GM18858 (cell line): ENCODE measurements around the gene ITFG2.
A peak's percentile ranks its signal among the peaks of the same experiment; 100 is the strongest.

Source experiments
- ATAC-seq: cut with Tn5 transposase; IDR thresholded peaks from one replicate; pipeline ENCODE4 v1.9.1; 2021; ENCODE audit not compliant: unreplicated experiment

Gene ITFG2

DNA sequence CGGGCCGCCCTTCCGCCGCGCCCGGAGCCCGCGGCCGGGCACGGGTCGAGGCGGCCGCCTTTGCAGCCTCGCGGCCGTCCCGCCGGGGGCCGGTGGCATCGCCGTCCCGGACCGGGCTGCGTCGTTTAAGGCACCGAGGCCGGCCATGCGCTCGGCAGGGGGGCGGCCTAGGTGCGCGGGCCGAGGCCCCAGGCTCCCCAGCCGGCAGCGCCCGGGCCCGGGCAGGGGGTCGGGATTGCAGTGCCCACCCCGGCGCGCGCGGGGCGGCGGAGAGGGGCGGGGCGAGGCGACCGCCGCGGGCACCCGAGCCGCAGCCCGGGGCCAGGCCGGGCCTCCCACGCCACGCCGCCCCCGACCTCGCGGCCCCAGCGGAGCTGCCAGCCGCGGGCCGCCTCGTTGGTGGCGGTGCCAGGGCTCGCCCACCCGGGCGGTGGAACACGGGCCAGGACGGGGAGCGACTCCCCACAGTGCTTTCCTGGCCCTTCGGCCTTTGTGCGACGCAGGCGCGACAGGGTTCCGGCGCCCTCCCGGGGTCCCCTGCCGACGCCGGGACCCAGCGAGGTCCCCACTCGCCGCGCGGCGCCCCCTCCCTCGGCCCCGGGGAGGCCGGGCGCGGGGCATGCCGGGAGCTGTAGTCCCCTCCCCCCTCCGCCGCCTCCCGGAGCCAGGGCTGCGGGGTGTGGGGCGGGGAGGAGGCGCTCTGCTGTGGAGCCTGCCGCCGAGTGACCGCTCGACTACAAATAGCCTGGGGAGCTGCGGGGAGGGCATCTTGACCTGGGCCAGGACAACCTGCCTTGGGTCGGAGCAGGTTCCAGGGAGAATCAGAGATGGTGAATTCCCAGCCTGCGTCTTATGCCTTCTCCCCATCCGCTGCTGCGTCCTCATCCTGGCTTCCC lies 16.9 kb upstream of the ITFG2 start:
- ATAC-seq, result peak; percentile 38

DNA sequence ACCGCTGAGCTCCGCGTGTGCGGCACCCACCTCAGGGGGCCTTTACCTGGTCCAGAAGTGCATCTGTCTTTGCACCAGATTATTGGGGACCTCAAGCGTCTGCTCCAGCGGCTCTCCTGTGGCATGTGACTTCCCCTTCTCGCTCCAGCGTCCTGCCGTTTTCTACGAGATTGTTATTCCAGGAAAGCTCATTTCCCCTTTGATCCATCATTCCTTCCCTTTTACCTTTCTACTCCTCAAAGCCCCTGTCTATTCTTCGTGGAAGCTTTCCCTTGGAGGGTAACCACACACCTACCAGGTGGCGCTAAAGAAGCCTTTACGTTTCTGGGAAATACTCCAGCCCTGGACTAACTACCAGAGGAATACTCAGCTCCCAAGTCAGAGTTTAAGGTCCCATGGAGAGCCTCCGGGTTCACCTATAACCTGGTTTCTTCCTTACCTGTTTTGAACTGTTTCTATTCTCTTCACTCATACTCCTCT lies 16.2 kb upstream of the ITFG2 start:
- ATAC-seq, result no peak

DNA sequence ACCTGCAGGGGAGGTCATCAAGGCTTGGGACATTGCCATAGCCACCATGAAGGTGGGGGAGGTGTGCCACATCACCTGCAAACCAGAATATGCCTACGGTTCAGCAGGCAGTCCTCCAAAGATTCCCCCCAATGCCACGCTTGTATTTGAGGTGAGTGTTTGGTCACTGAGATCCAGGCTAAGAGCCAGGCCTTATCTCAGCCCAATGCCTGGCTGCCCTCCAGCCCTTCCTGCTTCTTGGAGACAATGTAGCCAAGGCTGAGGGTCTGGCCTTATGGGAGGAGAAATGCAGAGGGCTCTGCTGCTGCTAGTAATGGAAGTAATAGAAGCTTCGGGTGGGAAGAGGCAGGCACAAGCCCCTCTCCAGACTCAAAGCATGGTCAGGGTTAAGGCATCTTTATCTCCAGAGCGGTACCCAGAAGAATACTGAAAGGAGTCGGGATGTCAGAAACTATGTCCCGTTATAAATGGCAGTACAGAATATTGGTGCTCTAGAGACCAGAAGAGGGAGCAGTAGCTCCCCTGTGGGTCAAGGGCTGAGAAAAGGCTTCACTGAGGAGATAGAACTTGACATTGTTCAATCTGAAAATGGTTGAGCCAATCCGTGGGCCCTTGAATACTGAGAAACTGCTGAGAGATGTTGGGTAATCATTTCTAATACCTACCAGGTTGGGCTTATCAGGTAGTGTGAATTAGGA lies 14.6 kb upstream of the ITFG2 start:
- no peak for ATAC-seq

DNA sequence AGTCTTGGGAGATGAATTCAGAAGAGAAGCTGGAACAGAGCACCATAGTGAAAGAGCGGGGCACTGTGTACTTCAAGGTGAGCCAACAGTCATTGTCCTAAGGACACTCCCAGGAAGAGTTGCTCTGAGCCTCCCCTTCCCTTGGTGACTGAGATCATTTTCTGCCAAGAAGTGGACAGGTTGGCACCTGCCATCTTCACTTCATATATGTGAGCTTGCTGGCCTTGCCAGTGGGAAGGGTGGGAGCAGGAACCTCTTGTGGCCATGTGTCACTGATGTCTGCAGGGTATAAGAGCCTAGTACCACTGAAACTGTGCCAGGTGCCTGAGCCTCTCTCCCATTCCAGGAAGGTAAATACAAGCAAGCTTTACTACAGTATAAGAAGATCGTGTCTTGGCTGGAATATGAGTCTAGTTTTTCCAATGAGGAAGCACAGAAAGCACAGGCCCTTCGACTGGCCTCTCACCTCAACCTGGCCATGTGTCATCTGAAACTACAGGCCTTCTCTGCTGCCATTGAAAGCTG lies 12.4 kb upstream of the ITFG2 start:
- no peak for ATAC-seq

DNA sequence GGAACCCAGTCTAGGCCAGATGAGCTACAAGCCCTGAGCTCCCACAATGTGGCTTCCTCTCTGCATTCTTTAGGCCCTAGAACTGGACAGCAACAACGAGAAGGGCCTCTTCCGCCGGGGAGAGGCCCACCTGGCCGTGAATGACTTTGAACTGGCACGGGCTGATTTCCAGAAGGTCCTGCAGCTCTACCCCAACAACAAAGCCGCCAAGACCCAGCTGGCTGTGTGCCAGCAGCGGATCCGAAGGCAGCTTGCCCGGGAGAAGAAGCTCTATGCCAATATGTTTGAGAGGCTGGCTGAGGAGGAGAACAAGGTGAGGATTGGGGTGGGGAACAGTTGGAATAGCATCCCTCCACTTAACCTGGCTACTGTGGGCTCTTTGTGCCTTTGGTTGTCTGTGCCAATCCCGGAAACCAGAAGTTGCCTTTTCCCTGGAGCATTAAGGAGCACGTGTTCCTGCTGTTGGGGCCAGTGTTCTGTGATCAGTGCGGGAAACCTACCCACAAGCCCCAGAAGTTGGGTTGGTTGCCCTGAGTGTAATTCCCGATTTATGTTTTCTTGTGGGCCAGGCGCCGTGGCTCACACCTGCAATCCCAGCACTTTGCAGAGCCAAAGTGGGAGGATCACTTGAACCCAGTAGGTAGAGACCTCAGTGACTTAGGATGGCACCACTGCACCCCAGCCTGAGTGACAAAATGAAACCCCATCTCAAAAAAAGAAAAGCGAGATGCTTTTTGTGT lies 11.3 kb upstream of the ITFG2 start:
- ATAC-seq, result no peak

DNA sequence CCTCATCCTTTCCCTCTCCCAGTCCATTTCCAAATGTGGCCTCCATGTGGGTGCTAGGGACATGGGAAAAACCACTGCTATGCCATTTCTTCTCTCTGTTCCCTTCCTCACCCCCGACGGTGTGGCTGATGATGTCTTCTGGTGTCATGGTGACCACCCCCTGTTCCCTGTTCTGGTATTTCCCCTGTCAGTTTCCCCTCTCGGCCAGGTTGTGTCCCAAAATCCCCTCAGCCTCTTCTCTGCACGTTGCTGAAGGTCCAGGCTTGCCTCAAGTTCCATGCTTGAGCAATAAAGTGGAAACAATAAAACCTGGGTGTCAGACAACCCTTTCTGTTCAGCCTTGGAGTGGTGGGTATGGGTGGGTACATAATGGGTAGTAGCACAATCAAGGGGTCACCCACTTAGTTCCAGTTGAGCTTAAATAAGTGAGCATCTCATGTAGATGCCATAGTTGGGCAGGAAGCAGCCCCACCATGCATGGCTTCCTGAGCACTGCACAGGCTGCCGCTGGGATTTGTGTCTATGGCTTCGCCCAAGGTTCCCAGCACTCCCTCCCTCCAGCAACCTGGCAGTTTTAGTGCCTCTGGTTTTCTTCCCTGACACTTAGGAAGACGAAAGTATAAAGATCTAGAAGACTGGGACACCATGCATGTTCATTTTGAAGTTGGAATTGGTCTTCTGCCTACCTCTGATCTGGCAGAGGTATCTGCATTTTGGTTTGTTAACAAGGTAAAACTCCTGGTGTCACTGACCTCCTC lies 8.7 kb upstream of the ITFG2 start:
- no peak for ATAC-seq

DNA sequence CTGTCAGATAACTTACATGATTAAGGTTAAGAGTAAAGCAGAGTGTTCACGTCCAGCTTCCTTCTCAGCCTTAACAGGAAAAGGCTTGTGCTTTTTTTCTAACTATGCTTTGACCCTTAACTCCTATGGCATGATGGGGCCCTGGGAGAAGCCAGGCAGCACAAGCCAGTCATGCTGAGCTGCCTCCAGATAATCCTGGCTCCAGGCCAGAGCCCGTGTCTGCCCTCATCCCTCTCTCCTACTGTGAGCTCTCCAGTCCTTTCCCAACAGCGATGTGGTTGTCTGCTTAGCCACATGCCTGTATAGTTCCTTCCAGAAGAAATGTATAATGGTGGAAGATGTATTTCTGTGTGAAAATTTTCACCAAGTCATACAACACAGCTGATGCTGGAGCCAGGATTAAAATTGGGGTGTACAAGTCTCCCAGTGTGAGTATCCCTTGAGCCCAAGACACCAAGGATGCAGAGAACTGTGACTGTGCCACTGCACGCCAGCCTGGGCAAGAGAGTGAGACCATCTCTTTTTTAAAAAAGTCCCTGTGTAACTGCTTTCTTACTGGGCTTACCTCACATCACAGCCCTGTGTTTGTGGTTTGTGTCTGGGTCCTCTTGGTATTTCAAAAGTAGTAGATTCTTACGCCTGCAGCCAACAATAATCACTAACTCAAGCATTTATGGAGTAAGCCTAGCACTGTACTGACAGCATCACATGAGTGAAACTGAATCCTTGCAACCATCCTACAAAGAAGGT lies 7.9 kb upstream of the ITFG2 start:
- ATAC-seq, result no peak

DNA sequence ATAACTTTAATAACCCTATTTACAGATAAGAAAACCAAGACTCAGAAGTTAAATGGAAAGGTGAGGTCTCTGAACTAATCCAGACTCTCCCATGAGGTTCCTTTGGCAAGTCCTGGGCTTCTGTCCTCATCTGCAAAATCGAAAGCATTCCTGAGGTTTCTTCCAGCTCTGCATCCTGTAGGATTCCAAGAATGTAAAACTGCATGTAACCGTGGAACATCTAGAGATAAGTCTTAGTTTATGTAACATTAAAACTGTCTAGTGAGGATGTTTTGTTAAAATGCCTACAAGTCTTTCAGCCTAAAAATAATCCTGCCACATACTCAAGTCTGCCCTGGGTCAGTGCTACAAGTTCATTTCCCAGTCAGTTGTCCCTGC lies 7.3 kb upstream of the ITFG2 start:
- ATAC-seq, result no peak

DNA sequence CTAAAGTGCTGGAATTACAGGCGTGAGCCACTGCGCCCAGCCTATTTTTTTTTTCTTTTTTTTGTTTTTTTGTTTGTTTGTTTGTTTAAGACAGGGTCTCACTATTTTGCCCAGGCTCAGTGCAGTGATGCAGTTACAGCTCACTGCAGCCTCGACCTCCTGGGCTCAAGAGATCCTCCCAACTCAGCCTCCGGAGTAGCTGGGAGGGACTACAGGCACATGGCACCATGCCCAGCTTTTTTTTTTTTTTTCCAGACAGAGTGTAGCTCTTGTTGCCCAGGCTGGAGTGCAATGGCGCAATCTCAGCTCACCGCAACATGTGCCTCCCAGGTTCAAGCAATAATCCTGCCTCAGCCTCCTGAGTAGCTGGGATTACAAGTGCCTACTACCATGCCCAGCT lies 5.8 kb upstream of the ITFG2 start:
- no peak for ATAC-seq

DNA sequence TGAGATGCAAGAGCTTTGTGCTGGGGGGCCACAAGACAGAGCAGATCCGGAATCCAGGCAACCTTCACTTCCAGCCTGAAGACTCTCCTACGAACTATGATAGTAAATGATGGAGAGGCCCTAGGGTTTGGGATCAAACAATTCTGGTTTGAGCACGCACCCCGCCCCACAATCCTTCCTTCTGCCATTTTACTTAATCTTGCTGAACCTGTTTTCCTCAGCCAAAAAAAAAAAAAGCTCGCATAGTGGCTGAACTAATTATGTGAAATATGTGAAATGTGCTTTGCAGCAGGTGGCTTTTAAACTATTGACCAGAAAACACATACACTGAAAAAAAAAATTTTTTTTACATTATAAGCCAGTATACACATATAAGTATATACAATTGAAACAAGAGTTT lies 667 bp upstream of the ITFG2 start:
- ATAC-seq, result no peak

DNA sequence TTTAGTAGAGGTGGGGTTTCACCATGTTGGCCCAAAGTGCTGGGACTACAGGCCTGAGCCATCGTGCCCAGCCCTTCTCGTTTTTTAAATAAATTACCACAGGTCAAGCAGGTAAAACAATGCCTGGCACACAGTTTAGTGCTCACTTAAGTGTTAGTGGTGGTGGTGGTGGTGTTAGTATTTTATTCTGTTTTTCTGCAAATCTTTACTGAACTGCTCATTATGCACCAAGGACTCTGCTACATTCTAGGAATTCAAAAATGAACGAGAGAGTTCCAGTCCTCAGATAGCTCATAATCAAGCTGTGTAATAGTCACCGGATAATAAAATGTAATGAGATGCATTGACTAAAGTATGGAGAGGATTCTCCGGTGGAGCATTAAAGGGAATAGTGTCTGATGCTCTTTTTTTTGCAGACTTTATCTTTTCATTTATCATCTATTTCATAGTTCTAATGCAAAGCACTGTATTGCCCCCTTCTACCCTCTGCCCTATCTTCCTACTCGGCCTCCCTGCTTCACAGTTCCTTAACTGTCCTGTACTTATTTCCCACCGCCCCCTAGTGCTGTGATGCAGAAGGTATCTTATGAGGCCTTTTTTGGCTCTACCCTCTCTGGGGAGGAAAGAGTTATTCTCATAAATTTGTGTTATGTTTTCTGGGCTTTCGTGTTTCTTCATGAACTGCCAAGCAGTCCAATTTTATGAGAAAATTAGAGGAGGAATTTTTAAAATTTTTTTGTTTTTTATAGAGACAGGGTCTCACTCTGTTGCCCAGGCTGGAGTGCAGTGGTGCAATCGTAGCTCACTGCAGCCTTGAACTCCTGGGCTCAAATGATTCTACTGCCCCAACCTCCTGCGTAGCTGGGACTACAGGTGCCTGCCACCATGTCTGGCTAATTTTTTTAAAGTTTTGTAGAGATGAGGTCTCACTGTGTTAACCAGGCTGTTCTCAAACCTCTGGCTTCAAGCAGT lies 1.0 kb downstream of the ITFG2 start:
- peak; percentile 26 for ATAC-seq

DNA sequence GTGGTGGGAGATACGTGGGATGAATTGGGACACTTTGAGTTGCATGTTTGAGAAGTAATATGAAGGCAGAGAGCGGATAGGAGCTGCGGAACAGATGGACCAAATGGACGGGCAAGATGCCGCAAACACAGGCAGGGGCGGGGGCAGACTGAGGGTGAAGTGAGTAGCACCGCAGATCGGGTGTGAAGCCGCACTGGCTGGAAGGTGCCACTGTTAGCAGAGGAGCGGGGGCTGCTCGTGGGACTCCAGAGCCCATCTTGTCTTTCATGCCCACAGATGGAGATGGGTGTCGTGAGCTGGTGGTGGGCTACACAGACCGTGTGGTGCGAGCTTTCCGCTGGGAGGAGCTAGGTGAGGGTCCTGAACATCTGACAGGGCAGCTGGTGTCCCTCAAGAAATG lies 7.3 kb downstream of the ITFG2 start:
- ATAC-seq, result no peak

DNA sequence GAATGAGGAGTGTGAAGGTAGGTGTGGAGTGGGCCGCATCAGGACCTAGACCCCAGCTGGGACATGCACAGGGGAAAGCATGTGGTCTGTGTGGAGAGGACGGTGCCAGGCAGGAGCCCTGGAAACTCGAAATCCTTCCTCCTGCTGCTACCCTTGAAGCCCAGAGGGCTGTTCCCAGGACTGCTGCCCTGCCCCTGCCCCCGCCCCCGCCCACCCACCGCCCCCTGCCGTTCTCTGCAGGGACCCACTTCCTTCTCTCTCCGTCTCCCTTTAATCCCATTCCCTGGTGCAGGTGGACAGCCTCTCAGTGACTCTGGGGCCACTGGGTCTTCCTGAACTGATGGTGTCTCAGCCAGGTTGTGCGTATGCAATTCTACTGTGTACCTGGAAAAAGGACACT lies 8.0 kb downstream of the ITFG2 start:
- ATAC-seq, result no peak

DNA sequence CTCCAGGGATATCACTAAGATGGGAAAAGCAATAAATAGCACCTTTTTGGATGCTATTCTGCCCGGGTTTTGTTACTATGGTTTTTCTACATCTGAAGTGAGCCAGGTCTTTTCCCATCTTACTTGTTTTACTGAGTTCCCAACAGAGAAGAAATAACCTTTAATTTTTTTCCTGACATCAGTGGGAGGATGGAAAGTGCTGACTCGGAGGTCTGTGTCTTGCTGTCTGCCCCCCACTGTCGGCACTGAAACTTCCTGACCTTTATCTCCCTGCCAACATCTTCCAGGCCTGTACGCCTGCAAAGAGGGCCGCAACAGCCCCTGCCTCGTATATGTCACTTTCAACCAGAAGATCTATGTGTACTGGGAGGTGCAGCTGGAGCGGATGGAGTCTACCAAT lies 11.0 kb downstream of the ITFG2 start:
- ATAC-seq, result no peak

DNA sequence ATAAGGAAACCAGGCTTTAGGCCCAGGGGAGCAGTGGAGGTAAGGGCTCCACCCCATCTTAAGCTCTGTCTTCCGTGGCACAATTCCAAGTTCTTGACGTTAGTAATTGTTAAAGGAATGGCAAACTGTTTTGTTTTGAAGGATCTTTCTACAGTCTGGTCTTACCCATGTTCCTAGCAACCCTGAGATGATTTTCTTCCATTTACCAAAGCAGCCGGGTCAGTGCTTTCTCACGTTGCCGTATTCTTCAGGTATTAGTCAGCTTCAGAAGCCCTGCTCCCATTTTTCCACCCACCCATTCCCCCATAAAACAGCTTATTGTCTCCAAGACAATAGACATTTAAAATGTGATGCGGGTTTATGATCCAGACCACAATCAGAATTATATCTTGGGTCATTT lies 12.1 kb downstream of the ITFG2 start:
- no peak for ATAC-seq

DNA sequence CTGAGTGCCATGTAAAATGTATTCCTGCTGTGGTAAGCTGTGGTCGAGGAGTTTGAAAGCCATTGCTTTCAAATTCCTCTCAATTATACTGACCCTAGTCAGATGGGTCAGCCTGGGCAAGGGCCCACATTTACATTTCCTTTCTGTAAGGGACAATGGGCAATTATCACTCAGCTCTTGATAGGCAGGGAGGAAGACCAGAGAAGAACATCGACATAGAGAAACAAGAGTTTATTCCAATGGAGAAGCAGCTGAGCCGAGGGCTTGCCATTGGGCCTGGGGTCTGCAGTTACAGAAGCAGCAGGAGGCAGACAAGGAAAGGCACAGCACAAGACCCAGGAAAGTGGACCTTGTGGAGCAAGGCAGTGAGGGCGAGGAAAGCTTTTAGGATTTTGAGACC lies 12.7 kb downstream of the ITFG2 start:
- no peak for ATAC-seq

DNA sequence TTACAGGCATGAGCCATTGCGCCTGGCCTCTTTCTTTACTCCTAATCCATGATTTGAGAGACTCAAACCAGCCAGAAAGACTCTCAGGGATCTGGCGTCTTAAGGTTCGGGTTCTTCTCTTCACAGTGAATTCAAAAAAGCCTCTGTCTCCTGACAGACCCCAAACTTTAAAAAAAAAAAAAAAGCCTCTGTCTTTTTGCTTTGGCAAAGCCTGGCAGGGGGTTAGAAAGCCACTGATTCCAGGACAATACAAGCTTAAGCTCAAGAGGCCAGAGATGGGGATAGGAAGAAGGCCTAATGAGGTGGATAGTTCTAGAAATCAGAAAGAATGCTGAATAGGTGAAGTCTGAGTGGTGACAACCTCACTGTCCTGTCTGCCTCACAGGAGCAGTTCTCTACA lies 13.6 kb downstream of the ITFG2 start:
- ATAC-seq, result no peak

DNA sequence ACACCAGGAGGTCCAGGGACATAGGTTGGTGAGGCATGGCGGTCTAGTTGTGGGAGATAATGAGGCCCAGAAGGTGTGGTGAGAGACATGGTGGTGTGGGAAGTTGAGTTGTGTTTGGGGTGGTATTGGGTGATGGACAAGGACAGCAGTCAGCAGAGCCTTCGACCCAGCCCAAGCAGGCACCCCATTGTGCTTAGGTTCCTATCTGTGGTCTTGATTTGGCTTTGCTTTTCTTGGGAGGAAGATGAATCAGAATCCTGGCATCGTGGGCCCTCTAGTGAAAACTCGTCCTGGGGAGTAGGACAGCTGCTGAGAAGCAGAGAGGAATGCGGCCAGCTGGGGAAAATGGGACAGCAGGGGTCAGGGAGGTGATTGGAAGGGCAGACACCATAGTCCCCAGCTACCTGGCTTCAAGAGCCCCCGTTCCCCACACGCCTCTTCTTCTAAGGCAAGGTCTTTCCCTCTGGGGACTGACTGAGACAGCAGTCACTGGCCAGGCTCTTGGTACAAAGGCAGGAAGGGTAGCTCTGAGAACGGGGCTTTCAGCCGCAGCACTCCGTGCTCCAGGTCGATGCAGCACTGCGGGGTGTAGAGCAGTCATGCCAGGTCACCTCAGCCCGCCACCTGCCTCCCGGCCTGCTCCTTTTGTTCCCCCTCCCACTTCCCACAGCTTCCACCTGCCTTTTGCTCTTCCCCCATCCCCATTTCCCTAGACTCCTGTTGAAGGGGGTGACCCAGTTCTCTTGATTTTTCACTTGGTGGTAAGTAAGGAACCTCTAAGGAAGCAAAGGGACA lies 14.4 kb downstream of the ITFG2 start:
- no peak for ATAC-seq
